Left renal cortex interstitium (tissue), 4 donors: ENCODE data around the gene ZBTB46. TPM values are rescaled to one million over a fixed set of nuclear protein-coding genes. Genes with fewer than 3 reads are reported as not detected.
"Not testable (repeated sequence)": the region's sequence is repeated elsewhere in the genome, so short reads cannot be mapped to it uniquely, and the experiment has no call there.

Experiments used
- DNase-seq, 4 donors: peaks; one replicate each; pipeline ENCODE4 v3.0.0-alpha.2; 2013; ENCODE audit warnings: low read depth in 4 of 4, low spot score in 2 of 4, missing footprints in 1 of 4
- polyA plus RNA-seq, 4 donors: library from polyadenylated mRNA; unstranded; fragments of 120-200 nt; gene quantifications; one replicate each; pipeline ENCODE4 v1.2.1, GENCODE V29; 2013; ENCODE audit not compliant: insufficient read length in 4 of 4

The ZBTB46 gene
- polyA plus RNA-seq, 4 donors, result 13.9 to 25.7 (median 20.6) TPM

DNA sequence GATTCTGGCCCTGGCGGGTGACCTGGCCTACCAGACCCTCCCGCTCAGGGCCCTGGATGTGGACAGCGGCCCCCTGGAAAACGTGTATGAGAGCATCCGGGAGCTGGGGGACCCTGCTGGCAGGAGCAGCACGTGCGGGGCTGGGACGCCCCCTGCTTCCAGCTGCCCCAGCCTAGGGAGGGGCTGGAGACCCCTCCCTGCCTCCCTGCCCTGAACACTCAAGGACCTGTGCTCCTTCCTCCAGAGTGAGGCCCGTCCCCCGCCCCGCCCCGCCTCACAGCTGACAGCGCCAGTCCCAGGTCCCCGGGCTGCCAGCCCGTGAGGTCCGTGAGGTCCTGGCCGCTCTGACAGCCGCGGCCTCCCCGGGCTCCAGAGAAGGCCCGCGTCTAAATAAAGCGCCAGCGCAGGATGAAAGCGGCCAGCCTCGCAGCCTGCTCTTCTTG, 92.4 kb downstream of the ZBTB46 start:
- DNase-seq, result peak in 1 of 4 donors; percentile 28

DNA sequence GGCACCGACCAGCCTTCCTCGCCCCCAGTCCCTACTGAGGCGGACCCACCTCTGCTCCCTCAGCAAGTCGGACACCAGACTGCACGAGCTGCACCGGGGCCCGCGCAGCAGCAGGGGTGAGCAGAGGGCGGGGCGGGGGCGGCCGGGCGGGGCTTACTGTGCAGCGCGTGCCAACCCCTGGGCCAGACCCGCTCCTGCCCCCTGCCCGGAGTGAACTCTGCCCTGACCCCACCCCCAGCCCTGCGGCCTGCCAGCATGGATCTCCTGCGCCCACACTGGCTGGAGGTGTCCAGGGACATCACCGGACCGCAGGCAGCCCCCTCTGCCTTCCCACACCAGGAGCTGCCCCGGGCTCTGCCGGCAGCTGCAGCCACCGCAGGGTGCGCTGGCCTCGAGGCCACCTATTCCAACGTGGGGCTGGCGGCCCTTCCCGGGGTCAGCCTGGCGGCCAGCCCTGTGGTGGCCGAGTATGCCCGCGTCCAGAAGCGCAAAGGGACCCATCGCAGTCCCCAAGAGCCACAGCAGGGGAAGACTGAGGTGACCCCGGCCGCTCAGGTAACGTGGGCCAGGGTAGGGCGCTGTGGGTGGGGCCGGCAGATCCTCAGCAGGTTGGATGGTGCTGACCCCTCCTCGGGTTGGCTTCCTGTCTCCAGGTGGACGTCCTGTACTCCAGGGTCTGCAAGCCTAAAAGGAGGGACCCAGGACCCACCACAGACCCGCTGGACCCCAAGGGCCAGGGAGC, 92.9 kb downstream of the ZBTB46 start:
- DNase-seq, result no peak

DNA sequence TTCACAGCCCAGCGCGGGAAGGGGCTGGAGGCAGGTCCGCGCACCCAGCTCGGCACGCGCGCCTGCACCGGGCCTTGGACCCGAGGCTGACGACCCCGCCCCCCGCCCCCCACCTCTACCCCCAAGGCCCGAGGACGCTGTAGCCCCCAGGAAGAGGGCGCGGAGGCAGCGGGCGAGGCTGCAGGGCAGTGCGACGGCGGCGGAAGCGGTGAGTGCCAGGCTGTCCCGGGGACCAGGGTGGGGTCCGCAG, 93.4 kb downstream of the ZBTB46 start:
- no peak for DNase-seq

DNA sequence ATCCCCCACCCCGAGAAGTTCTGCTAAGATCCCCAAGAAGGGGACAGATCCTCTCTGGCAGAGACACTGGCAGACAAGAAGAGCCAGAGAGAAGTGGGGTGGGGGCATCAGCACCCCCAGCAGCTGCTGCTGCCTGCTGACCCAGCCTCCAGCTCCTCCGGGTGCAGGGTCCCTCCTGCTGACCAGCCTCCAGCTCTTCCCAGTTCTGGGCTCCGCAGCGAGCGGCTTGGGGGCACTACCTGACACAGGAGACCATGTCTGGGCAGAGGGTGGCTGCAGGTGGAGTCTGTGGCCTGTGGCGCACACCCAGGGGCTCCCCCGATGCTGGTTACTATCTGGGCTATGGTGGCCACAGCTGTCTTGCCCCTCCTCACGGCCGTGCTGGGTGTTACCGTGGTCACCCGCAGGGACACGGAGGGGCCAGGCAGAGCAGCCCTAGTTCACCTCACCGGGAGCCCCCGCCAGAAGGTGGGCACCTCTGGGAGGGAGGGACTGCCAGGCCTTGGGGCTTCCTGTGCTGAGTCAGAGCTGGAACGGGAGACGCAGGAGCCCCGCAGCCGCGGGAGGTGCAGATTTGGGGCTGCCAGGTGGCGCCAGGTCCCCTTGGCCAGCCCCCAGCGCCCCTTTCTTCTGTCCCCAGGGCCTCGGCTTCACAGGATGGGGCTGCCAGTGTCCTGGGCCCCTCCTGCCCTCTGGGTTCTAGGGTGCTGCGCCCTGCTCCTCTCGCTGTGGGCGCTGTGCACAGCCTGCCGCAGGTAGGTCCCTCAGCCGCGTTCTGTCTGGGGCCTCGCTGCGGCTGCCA, 94.0 kb downstream of the ZBTB46 start:
- no peak for DNase-seq

DNA sequence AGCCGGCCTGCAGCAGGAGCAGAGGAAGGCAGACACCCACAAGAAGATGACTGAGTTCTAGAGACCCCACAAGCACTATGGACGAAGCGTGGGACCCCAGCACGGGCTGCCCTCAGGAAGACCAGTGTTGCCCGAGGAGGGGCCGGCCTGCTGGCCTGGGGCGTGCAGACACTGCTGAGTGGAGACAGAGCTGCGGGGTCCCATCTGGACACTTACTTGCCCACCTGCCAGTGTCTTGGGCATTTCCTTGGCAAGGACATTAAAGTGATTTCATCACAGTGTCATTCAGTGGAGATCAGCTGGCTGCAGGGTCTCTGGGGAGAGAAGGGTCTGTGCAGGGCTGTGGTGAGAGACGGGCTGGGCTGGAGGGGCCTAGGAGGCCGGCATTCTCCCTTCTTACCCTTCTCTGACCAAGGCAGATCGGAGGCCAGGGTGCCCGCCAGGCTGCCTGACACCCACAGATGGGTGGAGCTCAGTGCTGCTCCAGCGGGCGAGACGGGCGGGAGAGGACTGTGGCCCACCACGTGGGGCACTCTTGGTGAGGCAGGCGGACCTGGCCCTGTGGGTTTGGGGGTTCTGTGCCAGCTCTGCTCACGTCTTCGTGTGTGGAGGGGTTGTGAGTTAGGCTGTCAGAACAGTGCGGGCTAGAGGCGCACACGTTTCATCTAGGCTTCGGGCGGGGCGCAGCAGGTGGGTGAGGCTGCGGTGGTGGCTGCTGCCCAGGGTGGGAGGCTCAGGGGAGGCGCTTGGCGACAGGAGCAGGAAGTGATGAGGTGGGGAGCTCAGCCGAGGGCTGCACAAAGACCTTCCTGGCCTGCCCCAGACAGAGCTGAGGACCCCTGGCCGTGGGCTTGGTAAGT, 95.0 kb downstream of the ZBTB46 start, which contains the start of gene LIME1:
TSS of gene LIME1 (plus strand) at position 806 of the 860 bp plus-strand sequence. CDS start 886 bp downstream, outside the sequence.
- no peak for DNase-seq

DNA sequence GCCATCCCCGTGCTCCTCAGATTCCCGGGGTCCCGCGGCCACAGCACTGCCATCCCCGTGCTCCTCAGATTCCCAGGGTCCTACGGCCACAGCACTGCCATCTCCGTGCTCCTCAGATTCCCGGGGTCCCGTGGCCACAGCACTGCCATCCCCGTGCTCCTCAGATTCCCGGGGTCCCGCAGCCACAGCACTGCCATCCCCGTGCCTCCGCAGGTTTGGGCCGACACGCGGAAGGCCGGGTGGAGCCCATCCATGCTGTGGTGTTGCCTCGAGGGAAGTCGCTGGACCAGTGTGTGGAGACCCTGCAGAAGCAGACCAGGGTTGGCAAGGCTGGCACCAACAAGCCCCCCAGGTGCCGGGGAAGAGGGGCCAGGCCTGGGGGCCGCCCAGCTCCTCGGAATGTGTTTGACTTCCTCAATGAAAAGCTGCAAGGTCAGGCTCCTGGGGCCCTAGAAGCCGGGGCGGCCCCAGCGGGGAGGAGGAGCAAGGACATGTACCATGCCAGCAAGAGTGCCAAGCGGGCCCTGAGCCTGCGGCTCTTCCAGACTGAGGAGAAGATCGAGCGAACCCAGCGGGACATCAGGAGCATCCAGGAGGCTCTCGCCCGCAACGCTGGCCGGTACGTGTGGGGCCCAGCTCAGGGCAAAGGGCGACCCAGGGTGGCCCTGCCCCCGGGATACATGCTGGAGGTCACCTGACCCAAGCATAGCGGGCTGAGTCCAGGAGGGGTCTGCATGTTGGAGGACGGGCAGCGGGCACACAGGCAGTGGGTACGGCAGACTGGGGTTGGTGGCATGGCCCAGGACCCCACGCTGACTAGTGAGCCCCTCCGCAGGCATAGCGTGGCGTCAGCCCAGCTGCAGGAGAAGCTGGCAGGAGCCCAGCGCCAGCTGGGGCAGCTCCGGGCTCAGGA, 95.9 kb downstream of the ZBTB46 start:
- no peak for DNase-seq

DNA sequence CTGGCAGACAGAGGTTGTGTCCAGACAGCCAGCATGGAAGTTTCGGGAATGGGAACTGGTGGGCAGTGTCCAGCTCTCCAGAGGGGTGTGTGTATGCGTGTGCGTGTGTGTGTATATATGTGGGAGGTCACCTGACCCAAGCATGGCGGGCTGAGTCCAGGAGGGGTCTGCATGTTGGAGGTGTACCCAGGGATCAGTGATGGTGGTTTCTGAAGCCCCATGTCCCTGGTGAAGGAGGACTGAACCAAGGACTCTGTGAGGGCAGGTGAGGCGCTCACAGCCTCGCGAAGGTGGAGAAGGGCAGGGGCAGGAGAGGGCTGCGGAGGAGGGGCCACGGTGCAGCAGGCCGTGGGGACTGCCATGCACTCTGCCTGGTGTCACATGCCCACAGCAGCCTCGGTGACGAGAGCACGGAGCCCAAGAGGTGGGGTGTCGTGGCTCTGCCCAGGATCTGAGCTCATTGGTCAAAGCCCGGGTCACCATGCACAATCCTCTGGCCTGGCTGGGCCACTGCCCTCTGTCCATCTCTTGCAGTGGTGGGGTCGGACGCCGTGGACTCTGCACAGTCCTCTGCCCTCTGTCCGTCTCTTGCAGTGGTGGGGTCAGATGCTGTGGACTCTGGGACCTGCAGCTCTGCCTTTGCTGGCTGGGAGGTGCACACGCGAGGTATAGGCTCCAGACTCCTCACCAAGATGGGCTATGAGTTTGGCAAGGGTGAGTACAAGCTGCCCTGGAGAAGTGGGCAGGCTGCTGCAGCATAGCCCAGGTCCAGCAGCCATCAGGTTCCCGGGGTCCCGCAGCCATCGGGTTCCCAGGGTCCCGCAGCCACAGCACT, 96.7 kb downstream of the ZBTB46 start:
- no peak for DNase-seq

DNA sequence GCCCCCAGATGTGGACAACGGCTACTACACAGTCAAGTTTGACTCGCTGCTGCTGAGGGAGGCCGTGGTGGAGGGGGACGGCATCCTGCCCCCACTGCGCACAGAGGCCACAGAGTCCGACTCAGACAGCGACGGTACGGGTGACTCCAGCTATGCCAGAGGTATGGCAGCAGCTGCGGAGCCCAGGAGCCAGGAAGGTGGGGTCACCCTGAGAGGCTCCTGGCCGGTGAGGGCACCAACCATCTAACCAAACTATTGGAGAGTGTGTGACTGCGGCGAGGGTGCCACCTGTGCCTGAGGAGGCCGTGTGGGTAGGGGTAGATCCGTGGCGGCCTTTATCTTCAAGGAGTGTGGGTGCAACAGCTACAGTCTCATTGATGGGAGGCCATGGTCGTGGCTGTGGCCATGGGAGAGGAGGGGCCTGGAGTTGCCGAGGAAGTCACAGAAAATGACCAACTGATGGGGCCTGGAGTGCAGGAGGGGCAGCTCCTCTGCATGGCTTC, 97.4 kb downstream of the ZBTB46 start:
- DNase-seq, result no peak

DNA sequence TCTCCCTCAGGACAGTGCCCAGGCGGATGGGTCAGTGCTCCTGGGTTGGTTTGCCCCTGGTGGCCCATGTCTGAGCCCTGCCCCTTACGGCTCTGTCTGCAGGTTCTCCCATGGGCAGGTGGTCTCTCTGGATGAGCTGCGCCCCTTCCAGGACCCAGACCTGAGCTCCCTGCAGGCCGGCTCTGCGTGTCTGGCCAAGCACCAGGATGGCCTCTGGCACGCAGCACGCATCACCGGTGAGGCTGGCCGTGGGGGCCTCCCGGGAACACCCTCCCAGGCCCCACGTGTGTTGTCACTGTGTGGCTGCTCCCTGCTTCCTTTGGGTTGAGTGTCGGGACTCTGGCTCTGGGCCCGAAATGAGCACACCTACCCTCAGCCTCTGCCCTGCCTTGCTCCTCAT, 97.9 kb downstream of the ZBTB46 start:
- DNase-seq, result no peak

DNA sequence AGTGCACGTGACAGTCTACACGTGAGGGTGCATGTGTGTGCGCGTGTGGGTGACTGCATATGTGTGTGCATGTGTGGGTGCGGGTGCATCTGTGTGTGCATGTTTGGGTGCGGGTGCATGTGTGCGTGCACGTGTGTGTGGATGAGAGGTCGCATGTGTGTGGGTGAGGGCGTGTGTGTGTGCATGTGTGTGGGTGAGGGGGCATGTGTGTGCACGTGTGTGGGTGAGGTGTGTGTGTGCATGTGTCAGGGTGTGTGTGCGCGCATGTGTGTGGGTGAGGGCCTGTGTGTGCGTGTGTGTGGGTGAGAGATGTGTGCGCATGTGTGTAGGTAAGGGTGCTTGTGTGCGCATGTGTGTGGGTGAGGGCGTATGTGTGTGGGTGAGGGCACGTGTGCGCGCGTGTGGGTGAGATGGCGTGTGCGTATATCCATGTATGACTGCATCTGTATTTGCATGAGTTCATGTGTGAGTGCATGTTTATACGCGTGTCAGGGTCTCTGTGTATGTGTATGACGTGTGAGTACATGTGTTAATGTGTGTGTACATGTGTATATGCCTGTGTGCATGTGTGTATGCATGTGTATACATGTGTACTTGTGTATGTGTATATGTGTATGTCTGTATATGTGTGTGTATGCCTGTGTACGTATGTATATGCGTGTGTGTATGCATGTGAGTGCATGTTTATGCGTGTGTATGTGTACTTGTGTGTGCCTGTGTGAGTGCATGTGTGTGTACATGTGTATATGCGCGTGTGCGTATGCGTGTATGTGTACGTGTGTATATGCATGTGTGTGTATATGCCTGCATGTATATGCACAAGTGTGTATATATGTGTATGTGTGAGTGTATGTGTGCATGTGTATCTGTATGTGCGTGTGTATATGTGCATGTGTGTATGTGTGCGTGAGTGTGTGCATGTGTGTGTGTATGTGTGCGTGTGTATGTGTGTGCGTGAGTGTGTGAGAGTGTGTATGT, 98.7 kb downstream of the ZBTB46 start:
- no peak for DNase-seq

DNA sequence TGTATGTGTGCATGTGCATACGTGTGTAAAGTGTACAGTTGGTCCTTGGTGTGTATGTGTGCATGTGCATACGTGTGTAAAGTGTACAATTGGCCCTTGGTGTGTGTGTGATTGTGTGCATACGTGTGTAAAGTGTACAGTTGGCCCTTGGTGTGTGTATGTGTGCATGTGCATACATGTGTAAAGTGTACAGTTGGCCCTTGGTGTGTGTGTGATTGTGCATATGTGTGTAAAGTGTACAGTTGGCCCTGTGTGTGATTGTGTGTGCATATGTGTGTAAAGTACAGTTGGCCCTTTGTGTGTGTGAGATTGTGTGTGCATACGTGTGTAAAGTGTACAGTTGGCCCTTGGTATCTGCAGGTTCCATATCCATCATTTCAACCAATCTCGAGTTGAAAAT, 99.7 kb downstream of the ZBTB46 start:
- DNase-seq, result no peak

DNA sequence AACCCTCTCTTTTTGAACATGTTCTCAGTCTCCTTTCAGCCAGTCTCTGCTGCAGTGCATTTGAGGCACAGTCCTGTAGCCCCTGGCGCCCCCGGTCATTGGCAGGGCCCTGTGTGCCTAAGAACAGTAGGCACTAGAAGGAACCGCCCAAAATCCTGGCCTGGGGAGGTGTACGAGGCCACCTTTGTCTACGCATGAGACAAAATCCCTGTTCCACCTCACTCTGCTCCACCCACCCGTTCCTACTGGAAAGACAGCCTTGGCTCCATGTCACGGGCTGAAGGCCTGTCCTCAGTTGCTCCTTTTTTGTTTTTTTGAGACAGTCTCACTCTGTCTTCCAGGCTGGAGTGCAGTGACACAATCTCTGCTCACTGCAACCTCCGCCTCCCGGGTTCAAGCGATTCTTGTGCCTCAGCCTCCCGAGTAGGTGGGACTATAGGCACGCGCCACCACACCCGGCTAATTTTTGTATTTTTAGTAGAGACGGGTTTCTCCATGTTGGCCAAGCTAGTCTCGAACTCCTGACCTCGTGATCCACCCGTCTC, 100.8 kb downstream of the ZBTB46 start:
- DNase-seq, result not testable (repeated sequence)

DNA sequence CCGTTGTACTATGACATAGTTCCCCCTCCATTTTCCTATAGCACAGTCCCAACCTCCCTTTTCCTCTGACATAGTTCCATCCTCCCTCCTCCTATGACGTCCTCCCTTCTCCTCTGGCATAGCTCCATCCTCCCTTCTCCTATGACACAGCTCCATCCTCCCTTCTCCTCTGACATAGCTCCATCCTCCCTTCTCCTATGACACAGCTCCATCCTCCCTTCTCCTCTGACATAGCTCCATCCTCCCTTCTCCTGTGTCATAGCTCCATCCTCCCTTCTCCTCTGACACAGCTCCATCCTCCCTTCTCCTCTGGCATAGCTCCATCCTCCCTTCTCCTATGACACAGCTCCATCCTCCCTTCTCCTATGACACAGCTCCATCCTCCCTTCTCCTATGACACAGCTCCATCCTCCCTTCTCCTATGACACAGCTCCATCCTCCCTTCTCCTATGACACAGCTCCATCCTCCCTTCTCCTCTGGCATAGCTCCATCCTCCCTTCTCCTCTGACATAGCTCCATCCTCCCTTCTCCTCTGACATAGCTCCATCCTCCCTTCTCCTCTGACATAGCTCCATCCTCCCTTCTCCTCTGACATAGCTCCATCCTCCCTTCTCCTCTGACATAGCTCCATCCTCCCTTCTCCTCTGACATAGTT, 108.0 kb downstream of the ZBTB46 start:
- not testable (repeated sequence) for DNase-seq

DNA sequence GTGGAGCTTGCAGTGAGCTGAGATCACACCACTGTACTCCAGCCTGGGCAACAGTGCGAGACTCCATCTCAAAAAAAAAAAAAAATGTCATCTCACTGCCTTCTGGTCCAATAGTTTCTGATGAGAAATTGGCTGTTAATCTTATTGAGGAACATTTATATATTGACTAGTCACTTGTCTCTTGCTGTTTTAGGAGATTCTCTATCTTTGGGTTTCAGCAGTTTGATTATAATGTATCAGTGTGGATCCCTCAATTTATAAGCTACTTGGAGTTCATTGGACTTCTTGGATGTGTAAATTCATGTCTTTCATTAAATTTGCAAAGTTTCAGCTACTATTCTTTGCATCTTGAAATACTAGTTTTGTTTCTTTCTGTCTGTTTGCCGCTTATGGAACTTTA, 112.1 kb downstream of the ZBTB46 start:
- no peak for DNase-seq

DNA sequence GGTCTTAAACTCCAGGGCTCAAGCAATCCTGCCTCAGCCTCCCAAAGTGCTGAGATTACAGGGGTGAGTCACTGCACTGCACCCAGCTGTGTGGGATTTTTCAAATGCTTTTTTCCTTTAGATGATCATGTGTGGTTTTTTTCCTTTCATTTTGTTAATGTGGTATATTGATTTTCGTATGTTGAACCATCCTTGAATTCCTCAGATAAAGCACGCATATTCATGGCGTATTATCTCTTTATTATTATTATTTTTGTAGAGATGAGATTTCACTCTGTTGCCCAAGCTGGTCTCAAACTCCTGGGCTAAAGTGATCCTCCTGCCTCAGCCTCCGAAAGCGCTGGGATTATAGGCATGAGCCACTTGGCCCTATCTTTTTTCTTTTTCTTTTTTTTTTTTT, 116.2 kb downstream of the ZBTB46 start:
- no peak for DNase-seq

DNA sequence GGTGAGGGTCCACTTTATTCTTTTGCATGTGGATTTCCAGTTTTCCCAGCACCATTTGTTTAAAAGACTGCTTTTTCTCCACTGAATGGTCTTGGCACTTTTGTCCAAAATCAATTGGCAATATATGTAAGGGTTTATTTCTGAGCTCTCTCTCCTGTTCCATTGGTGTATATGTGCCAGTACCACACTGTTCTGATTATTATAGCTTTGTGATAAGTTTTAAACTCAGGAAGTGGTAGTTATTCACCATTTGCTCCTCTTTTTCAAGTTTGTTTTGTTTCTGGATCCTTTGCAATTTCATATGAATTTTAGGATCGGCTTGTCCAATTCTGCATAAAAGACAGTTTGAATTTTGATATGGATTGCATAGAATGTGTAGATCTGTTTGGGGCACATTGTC, 118.9 kb downstream of the ZBTB46 start:
- no peak for DNase-seq

DNA sequence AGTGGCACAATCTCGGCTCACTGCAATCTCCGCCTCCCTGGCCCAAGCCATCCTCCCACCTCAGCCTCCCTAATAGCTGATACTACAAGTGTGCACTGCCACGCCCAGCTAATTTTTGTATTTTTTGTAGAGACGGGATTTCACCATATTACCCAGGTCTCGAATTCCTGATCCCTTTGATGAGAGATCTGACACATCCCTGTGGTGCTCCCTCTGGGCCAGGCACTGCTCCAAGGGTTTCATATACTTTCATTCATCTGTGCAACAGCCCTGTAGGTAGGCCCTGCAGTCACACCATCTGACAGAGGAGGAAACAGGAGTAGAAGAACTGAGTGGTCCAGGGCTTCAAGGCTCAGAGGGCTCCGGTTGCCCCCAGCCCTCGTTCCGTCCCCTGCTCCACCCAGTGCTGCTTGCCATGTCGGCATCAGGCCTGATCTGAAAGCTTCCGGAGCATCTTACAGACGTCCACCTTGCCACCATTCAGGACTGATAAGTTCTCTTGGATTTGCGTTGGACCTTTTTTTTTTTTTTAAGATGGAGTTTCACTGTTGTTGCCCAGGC, 119.9 kb downstream of the ZBTB46 start:
- no peak for DNase-seq
